Panc1 (cell line): Measurements from ENCODE around the gene KIF23. TPM values are rescaled to one million over a fixed set of nuclear protein-coding genes. Genes with fewer than 3 reads are reported as not detected.
A peak's percentile ranks its signal among the peaks of the same experiment; 100 is the strongest.

ENCODE experiments used
- ATAC-seq: fragments of 200-7000 bp; cut with Tn5 transposase; 2 replicates; pipeline ENCODE4 v1.9.1; 2020; ENCODE audit warnings: mild to moderate bottlenecking, moderate library complexity
- BruUV-seq: library from RNA; stranded (reverse); fragments of 400-500 nt; replicated peaks from 2 replicates; lab custom pipeline; 2021; lab: Mats Ljungman, UMichigan
- CTCF ChIA-PET: fragments of 300-600 bp; sonication (Branson Sonifier 250); formaldehyde crosslinking; loops from one replicate; lab custom pipeline; 2022; ENCODE audit warnings: antibody characterized with exemption; lab: Charles Lee
- POLR2A ChIA-PET: fragments of 300-600 bp; sonication (Branson Sonifier 250); formaldehyde crosslinking; loops from one replicate; lab custom pipeline; 2022; ENCODE audit warnings: antibody characterized with exemption; lab: Charles Lee
- DNase-seq: peaks from one replicate; pipeline ENCODE4 v3.0.0-alpha.2; 2010; ENCODE audit warnings: low read depth, low spot score
- H3K27ac ChIP-seq: 2 replicates; pipeline ENCODE4 v1.5.1; 2011; ENCODE audit warnings: mild to moderate bottlenecking, low read length, inconsistent platforms
- H3K27me3 ChIP-seq: fragments of 200-500 bp; sonication (Bioruptor generic); 2 replicates; pipeline ENCODE4 v1.6.0; 2014; ENCODE audit warnings: low read length, inconsistent platforms; ENCODE audit not compliant: control insufficient read depth, insufficient read depth
- H3K36me3 ChIP-seq: fragments of 200-500 bp; sonication (Bioruptor generic); 2 replicates; pipeline ENCODE4 v1.5.1; 2014; ENCODE audit warnings: inconsistent platforms, mild to moderate bottlenecking, low read length, moderate library complexity; ENCODE audit not compliant: control insufficient read depth, insufficient read depth
- H3K4me1 ChIP-seq: 2 replicates; pipeline ENCODE4 v1.5.1; 2011; ENCODE audit warnings: inconsistent platforms, mild to moderate bottlenecking, low read length, moderate library complexity; ENCODE audit not compliant: control insufficient read depth, insufficient read depth
- H3K4me3 ChIP-seq, 2 experiments: 2 replicates each; pipeline ENCODE4 v1.5.1; 2011 to 2012; ENCODE audit warnings: low read depth in 2 of 2, low read length in 2 of 2, mild to moderate bottlenecking in 2 of 2, inconsistent platforms in 1 of 2, moderate library complexity in 1 of 2
- H3K9me3 ChIP-seq: fragments of 200-500 bp; sonication (Bioruptor generic); 2 replicates; pipeline ENCODE4 v1.5.1; 2014; ENCODE audit warnings: low read depth, mild to moderate bottlenecking, inconsistent platforms, low read length, moderate library complexity; ENCODE audit not compliant: control insufficient read depth, insufficient read depth
- POLR2AphosphoS5 ChIP-seq: IDR thresholded peaks from 2 replicates; pipeline ENCODE4 v1.6.1; 2012; ENCODE audit warnings: mild to moderate bottlenecking, low read depth, low read length, moderate library complexity
- REST ChIP-seq, 2 experiments: IDR thresholded peaks; 2 replicates each; pipeline ENCODE4 v1.6.1; 2011 to 2012; ENCODE audit warnings: low read depth in 2 of 2, control low read depth in 1 of 2, low read length in 1 of 2, mild to moderate bottlenecking in 1 of 2, moderate library complexity in 1 of 2; ENCODE audit not compliant: insufficient read depth in 1 of 2
- SIN3A ChIP-seq: IDR thresholded peaks from 2 replicates; pipeline ENCODE4 v1.6.1; 2012; ENCODE audit warnings: low read depth, mild to moderate bottlenecking, low read length, moderate library complexity, borderline replicate concordance; ENCODE audit not compliant: insufficient read depth
- TCF7L2 ChIP-seq: IDR thresholded peaks from 2 replicates; pipeline ENCODE4 v1.6.1; 2011; ENCODE audit warnings: mild to moderate bottlenecking, low read depth, low read length, inconsistent platforms
- in situ Hi-C: cut with HindIII; loops from 2 replicates; pipeline ENCODE4 v1.10.0; 2016; ENCODE audit warnings: low sequenced_read_pairs, low pct_unique_long_range_greater_than_20kb
- intact Hi-C: fragments of 100-400 bp; cut with micrococcal nuclease; formaldehyde crosslinking; loops from one replicate; pipeline ENCODE4 v1.10.0; 2022; ENCODE audit not compliant: unreplicated experiment
- total RNA-seq: library from RNA; stranded (reverse); gene quantifications from one replicate; pipeline ENCODE4 v1.2.1, GENCODE V29; 2021; ENCODE audit not compliant: unreplicated experiment
- TF ChIP-seq, protein P1 (sequence below): fragments of 450-650 bp; IDR thresholded peaks from 2 replicates; pipeline ENCODE4 v1.5.1; 2017; ENCODE audit warnings: mild to moderate bottlenecking

KIF23 gene
- total RNA-seq, 1 experiment from 2014 or later, result 82.5 TPM

GRCh38 chr15:69454953-69455352 is 40.8 kb downstream of the KIF23 start:
- ChIA-PET POLR2A (no interaction called here), CTCF (no interaction called here)
- in situ Hi-C loops, result no loop called here
- DNase-seq (no peak), ATAC-seq (no peak)
- intact Hi-C loops, result no loop called here
- H3K9me3 ChIP-seq, result no peaks in the 10 kb centered on the region
- H3K4me1 ChIP-seq, result peaks cover 29% of the 10 kb centered on the region
- H3K27me3 ChIP-seq, result no peaks in the 10 kb centered on the region
- BruUV-seq, result no TSS peak
- H3K4me3 ChIP-seq, result peak overlapping the region; percentile 79 to 97
- H3K36me3 ChIP-seq, result peaks cover 38% of the 10 kb centered on the region
- TF ChIP-seq POLR2AphosphoS5 (no peak; the same call in 1 of the 2 replicates), TCF7L2 (no peak), REST (IDR thresholded peaks at IDR 0.05; ENCODE audit: insufficient read depth in 1 of 2, low read depth in 2 of 2, low read length in 1 of 2) (no peak), SIN3A (no peak)
- TF ChIP-seq, protein P1, sequence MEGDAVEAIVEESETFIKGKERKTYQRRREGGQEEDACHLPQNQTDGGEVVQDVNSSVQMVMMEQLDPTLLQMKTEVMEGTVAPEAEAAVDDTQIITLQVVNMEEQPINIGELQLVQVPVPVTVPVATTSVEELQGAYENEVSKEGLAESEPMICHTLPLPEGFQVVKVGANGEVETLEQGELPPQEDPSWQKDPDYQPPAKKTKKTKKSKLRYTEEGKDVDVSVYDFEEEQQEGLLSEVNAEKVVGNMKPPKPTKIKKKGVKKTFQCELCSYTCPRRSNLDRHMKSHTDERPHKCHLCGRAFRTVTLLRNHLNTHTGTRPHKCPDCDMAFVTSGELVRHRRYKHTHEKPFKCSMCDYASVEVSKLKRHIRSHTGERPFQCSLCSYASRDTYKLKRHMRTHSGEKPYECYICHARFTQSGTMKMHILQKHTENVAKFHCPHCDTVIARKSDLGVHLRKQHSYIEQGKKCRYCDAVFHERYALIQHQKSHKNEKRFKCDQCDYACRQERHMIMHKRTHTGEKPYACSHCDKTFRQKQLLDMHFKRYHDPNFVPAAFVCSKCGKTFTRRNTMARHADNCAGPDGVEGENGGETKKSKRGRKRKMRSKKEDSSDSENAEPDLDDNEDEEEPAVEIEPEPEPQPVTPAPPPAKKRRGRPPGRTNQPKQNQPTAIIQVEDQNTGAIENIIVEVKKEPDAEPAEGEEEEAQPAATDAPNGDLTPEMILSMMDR, result no peak
- peak overlapping the region; percentile 97 for H3K27ac ChIP-seq

DNA sequence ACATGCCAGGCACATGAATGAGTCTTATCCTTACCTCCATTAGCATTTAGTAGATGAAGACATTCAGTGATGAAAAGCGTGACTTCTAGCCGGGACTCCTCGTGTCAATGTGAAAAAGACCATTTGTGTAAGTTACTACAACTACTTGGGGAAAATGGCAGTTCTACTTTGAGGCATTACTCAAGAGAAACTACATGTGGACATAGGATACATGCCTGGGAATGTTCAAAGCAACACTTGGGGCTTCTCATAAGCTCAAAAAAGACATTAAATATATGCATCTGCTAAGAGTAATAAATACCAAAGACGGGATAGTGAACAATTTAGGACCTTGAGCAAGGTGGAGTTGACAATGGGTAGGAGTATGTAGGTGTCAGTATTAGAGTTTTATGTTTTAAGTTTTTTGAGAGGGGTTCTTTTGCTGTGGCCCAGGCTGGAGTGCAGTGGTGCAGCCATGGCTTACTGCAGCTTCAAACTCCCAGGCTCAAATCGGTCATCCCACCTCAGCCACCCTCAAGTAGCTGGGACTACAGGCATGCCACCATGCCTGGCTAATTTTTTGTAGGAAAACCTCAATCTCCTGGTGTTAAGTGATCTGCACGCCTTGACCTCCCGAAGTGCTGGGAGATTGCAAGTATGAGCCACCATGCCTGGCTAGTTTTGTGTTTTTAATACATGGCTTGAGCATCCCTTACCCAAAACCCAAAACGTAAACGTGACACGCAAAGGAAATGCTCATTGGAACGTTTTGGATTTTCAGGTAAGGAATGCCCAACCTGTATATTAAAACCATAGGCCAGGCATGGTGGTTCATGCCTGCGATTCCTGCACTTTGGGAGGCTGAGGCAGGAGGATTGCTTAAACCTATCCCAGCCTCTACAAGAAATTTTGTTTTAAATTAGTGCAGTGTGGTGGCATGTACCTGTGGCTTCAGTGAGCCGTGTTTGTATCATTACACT is 42.3 kb downstream of the KIF23 start:
- no peak overlapping the region for H3K4me3 ChIP-seq
- H3K36me3 ChIP-seq, result peaks cover 38% of the 10 kb centered on the region
- POLR2A ChIA-PET, result interaction anchor here (0.5 kb wide), 2 partner anchors 640 to 1127 kb away, joined by 3 to 7 read pairs; no protein-coding TSS in a partner anchor
- CTCF ChIA-PET, result interaction anchor here (0.6 kb wide), 1 partner anchor 281 kb away, joined by 3 read pairs; no protein-coding TSS in a partner anchor
- ATAC-seq, result no peak
- H3K27me3 ChIP-seq, result no peaks in the 10 kb centered on the region
- DNase-seq, result no peak
- TF ChIP-seq SIN3A, result no peak
- TF ChIP-seq POLR2AphosphoS5, result peak; percentile 70
- no peak overlapping the region for H3K27ac ChIP-seq
- peaks cover 24% of the 10 kb centered on the region for H3K4me1 ChIP-seq
- no peaks in the 10 kb centered on the region for H3K9me3 ChIP-seq
- intact Hi-C loops, result no loop called here
- in situ Hi-C loops, result no loop called here
- no TSS peak for BruUV-seq
